GM19468 (cell line): ENCODE data around the gene CD83.
"Not testable (repeated sequence)": the region's sequence is repeated elsewhere in the genome, so short reads cannot be mapped to it uniquely, and the experiment has no call there.

Experiments used
- ATAC-seq: cut with Tn5 transposase; IDR thresholded peaks from one replicate; pipeline ENCODE4 v1.9.1; 2021; ENCODE audit warnings: mild to moderate bottlenecking, moderate library complexity, moderate number of reproducible peaks; ENCODE audit not compliant: unreplicated experiment; ENCODE audit errors: extremely low read depth

The CD83 gene

DNA sequence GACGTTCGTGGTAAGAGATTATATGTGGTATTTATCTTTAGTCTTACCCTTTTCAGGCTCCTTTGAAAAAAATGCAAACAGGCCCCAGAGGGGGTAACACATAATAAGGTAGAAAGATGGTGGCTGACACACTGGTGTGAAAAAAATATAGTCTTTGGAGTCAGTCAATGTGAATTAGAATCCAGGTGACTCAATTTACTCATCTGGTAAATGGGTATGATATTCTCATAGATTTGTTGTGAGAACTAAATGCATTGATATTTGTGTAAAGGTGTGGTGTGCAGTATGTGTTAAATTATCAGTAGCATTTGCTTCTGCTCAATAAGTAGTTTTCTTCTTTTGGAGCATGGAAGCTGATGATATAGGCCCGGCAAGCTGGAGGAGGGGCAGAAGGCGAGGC lies 25.7 kb downstream of the CD83 start:
- no peak for ATAC-seq

DNA sequence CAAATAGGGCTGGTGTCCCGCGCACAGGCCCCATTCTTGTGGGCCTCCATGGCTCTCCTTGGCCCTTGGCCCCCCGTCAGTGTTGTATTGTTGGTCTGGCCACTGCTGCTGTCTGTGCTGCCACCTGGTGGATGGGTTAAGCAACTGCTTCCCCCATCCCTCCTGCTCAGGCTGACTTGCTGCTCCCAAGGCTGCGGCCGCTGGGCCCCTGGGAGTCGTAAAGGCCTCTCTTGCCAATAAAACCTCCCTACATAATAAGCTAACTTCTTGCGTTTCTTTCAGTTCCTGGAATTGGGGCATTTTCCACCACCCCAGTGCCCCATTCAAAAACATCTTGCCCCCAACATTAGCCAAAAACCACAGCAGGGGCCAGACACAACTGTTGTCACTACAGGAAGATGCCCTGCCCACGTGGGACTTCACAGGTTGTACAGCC lies 27.1 kb downstream of the CD83 start:
- no peak for ATAC-seq

DNA sequence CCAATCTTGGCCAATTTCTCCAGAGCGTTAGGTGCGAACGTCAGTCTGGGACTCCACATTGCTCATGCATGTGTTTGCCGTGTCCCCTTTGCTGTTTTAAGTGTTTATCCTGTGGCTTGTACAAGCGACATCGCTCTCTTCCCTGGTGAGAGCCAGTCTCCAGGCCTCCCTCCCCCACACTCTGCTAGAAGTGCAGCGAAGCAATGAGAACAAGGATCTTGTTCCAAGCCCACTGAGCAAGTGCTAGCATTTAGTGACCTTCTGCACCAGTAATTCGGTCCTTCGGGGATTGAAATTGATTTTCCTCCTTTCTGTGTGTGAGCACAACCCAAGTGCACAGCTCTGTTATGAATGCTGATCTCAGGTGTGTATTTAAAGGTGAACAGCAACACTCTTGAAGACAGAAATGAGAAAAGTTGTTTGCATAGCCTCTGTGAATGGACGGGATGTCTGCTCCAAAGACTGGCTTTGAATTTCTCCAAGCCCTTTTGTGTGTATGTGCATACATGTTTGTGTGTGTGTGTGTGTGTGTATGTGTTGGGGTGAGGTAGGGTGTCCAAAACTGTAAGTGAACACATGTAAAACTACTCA lies 29.0 kb downstream of the CD83 start:
- no peak for ATAC-seq

DNA sequence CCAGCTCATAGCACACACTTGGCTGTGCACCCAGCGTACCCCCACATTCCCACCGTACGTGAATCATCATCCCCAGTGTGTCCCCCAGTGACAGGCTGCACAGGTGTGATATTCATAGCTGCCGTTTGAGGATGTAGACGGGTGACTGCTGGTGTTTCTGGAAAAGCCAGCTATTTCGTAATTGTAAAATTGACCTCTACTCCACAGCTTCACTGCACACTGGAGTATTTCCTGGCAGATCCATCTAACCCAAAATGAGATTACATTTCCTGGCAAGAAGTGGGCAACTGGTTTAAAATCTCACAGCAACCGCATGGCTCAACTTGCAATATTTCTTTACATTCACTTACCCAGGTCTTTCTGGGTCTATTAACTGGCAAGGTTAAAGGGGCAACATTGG lies 30.3 kb downstream of the CD83 start:
- ATAC-seq, result no peak

DNA sequence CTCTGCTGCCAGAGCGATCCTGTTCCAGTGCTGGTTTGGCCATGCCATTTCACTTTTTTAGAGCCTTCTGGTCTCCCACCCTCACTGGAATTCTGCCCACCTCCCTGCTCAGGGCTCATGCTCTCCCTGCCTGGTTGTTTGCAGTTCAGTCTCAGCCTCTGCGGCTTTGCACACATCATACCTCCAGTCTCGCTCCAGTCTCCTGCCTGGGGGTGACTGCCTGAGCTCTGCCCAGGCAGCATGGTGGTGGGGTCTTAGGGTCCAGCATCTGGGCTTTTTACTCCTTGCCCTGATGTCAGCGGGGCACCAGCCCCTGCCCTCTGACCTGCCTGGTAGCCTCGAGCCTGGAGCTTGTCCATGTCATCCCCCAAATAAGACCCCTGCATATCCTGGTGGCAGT lies 30.9 kb downstream of the CD83 start:
- no peak for ATAC-seq

DNA sequence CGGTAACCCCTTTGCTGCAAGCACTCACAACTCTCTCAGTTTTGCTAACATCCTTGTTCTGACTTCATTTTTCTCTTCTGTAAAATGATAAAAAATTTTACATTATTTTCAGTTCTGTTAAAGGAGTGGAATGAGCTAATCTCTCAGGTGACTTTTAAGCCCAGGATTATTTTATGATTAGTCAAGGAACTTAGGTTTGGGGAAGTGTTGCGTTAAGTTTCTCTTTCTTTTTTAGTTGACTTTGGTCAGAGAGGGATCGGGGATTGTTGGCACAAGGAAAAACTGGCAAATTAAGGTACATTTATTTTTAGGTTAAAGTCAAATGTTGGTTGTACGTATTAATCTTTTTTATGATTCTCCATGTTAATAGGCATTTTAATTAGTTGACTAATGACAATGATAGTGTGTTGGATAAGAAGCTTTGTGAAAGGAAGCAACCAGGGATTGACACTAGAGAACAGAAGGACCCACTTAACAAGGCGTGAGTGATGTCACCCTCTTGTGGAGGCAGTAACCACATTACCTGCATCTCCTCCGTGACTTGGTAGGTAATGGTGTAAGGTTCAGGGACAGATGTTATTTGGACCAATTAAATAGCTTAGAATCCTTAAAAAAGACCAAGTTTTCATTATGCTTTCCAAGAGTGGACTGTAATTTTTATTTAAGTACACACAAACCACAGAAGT lies 31.6 kb downstream of the CD83 start:
- ATAC-seq, result no peak

DNA sequence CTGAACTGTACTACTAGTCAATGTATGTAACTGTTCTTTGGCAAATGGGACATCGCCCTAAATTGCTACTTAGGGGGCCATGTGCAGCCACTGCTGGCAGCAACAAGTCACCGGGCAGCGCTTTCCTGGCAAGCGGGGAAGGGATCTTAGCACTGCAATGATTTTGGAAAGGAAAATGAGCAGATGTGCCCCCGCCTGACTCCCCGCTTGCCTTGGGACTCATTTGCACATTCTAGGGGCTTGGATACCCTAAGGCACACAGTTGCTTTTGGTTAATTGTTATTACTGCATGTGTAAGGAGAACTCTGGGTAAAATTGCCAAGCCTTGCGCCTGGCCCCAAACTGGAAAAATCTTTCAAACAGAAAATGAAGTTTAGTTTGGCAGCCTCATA lies 32.2 kb downstream of the CD83 start:
- ATAC-seq, result no peak

DNA sequence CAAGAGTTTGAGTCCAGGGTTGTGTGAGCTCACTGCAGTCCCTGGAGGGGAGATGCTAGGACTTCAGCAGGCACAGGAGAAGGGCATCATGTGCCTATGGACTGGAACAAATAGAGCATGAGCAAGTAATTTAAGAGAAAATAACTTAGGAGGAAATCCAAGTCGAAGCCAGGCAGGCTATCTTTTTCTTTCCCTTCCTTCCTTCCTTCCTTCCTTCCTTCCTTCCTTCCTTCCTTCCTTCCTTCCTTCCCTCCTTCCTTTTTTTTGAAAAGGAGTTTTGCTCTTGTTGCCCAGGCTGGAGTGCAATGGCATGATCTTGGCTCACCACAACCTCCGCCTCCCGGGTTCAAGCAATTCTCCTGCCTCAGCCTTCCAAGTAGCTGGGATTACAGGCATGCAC lies 33.7 kb downstream of the CD83 start:
- not testable (repeated sequence) for ATAC-seq

DNA sequence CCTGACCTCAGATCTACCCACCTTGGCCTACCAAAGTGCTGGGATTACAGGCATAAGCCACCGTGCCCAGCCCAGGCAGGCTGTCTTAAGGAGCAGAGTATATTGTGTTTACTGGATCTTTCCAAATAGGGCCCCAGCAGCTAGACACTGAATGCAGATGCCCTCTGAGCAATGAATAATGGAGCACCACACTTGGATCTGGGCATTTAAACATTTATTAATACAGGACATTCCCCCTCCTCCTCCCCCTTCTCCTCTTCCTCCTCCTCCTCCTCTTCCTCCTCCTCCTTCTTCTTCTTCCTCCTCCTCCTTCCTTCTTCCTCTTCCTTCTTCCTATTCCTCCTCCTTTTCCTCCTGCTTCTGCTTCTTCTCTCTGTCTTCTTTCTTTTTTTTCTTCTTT lies 34.2 kb downstream of the CD83 start:
- no peak for ATAC-seq

DNA sequence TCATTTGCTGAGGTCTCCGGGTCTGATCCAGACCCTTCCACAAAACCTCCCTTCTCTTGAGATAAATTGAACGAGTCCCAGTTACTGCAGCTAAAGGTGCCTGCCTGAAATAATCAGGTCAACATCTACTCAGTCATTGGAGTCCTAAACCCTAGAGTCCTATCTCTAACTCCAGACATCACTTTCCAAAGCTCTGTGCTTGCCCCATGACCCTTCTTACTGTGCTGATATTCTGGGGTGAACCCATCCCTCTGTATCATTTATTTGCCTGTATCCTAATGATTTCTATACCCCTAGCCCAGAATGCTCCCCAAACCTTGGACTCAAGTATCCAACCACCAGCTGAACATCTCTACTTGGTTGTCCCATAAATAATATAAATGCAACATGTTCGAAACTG lies 35.7 kb downstream of the CD83 start:
- no peak for ATAC-seq

DNA sequence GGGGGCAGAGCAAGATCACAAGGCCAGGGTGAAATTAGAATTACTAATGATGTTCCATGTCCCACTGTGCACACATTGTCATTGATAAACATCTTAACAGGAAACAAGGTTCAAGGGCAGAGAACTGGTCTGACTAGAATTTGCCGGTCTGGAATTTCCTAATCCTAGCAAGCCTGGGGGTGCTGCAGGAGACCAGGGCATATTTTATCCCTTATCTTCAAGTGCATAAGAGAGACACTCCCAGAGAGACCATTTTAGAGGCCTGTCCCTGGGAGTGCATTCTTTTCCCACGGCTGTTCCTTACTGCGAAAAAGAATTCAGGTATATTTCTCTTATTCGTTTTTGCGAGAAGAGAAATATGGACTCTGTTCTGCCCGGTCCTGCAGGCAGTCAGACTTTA lies 41.5 kb downstream of the CD83 start:
- no peak for ATAC-seq

DNA sequence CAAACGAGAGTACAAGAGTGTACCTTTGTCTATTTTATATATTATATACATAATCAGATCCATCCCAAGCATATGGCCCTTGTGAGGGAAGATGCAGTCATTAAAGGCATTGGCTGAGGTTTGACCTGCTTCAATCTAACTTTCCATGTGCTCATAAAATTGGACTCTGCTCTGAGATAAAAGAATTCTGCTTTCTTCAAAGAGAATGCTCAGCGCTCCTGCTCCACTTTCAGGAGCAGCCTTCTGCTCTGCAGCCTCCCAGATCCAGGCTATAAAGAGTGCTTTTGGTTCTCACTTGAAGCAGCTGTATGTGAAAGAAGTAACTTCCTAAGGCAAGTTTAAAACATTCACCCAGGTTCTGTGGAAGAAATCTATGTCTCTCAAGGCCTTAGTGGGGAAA lies 45.3 kb downstream of the CD83 start:
- ATAC-seq, result no peak

DNA sequence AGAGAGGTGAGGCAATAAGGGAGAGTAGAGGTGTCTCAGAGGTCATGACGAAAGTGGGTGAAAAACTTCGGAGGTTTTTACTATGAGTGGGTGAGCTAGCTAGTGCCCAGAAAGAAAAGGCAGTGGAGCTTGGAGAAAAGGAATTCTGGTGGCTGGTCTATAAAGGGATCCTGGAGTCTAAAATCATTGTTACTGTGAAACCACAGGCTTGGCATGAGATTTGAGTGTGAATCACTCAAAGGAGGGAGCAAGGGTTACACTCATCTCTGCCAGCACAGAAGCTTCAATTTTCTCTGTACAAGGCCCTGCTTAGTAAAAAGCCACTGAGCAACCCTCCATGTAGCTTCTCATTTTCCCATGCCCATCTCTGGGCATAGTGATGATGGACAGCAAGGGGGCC lies 47.5 kb downstream of the CD83 start:
- ATAC-seq, result no peak

DNA sequence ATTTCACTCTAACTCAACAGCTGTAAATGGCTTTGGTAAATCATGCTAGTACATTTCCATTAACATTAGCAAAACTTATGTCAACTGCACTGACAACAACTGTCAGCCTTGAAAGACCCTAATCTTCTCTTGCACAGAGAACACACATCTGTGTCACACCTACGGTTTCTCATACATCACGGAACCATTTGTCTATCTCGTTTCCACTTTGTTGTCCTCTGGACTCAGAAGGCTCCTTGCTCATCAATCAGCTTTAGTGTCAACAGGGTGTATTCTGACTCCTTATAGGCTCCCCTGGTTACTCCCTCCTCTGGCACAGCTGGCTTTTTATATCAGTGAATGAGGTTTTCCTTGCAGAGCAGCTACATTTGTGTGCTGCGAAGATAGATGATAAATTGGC lies 49.3 kb downstream of the CD83 start:
- no peak for ATAC-seq

DNA sequence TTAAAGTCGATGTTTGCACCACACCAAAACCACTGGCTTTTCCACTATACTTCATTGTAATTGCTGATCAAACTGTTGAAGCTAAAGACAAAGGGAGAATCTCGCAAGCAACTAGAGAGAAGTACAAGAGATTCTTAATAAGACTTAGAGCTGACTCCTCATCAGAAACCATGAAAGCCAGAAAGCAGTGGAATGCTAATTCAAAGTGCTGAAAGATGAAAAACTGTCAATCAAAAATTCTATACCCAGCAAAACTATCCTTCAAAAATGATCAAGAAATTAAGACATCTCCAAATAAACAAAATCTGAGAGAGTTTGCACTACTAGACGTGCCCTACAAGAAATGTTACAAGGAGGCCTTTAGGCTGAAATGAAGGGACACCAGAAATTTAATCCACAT lies 52.6 kb downstream of the CD83 start:
- ATAC-seq, result no peak

DNA sequence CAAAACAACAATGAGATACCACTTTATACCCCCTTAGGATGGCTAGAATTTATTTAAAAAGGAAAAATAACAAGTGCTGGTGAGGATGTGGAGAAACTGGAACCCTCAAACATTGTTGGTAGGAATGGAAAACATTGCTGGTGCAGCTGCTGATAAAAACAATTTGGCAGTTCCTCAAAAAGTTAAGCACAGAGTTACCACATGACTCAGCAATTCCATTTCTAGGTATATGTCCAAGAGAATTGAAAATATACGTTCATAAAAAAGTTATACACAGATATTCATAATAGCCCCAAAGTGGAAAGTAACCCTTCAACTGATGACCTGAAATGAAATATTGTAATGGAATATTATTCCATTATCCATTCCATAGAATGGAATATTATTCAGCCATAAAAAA lies 55.0 kb downstream of the CD83 start:
- no peak for ATAC-seq

DNA sequence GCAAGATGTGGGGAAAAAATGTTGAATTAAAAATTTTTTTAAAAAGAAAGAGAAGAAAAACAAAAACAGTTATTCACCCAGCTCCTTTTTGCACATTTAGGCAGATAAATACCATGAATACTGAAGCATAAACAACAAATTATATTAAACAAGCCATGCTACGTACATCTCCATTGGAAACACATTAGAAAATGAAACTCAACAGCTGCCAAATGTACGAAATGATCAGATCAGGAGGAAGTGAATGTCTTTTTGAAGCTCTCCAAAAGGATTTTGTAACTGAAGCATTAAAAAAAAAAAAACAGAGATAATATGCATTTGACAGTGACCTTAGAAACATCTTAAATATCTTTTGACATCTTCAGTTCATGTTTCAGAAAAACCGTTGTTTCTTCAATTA lies 56.7 kb downstream of the CD83 start:
- ATAC-seq, result no peak

DNA sequence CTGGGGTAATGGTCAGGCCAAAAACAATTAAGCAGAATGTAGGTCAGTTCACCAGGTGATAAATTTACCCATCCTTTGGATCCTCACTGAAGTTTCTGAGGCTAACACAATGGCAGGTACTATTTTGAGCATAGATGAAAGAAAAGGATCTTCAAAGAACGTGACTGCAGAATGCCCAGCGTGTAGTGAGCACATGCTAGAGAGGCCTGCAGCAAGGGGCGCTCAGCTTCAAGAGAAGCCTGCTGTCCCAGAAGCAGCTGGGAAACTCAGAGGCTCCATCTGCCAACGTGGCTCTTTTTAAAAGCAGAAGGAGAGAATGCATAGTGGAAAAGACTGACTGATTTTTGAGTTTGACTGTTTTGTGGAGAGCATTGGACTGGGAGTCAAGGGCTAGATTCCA lies 57.4 kb downstream of the CD83 start:
- ATAC-seq, result no peak

DNA sequence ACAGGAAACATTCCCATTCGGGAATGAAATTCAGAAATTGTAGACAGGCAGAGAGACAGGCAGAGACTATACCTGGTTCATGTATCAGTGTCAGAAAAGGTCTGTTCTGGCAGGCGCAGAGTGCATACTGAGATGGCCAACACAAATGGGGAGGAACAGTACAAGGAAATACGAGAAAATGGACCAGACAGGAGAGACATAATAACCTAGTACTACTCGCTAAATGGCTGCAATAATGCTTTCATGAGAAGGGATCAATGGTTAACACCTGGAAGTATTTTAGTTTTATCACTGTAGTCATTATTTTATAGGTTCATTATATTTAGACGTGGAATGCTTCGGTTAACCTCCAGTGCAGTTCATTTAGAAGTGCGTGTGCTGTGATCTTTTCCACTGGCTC lies 58.9 kb downstream of the CD83 start:
- ATAC-seq, result no peak

DNA sequence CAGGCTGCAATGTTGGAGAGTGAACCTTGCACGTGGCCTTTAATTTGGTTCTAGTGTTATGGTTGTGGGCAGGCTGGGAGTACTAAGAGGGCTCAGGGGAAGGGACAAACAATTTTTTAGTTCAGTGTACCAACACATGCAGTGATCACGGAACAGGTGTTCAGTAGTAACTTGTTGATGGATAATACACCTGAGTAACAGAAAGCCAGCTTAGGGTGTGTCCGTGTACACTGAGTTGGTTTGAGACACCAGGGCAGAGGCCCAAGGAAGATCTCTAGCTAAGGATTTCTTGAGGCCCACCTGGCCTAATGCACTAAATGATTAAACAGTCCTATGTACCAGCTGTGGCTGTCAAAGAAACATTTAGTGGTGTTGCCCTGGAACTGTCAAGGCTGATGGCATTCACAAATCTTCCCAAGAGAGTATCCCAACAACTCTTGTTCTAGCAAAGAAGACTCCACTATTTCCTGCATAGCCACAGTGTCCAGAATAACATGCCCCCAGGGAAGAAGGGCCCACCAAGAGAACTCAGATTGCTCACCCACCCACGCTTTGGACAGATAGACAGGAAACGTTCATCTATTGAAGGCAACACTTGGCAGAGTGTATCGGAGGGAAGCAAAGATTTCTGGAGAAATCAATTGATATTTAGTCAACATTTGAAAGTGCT lies 60.0 kb downstream of the CD83 start:
- no peak for ATAC-seq

DNA sequence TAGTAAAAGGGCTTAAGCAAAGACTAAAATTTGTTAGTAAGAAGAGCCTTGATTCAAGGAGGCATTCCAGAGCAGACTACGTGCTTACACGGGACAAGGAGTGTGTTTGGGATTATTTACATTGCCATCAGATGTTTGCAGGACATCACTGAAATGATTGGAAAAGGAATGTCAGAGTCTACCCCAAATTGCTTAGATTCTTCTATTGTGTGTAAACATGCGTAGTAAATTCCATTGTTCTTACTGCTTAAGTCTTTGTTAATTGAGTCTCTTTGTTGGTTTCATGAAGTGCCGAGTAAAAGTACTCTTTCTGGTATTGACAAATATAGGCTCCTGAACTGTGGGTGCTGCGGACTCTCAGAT lies 60.5 kb downstream of the CD83 start:
- no peak for ATAC-seq

DNA sequence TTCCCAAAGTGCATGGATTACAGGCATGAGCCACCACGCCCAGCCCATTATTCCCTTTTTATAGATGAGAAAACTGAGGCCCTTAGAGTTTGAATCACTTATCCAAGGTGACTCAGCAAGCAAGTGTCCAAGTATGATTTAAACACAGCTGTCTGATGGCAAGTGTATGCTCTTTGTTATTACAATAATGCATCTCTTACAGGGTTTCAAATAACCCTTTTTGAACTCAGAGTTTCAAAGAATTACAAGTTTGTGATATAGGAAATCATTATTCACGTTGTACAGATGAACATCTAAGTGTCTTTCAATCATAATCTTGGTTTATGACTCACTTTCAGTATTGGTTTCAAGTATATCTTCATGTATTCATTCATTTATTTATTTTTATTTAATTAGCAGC lies 63.0 kb downstream of the CD83 start:
- ATAC-seq, result no peak
